GM12875 (cell line): ENCODE data around the gene ZNF618.
A peak's percentile ranks its signal among the peaks of the same experiment; 100 is the strongest.

Source experiments
- H3K4me3 ChIP-seq: one replicate; pipeline ENCODE4 v1.5.1; 2011; ENCODE audit warnings: low read depth, low read length, control low read depth
- TF ChIP-seq, protein P1 (sequence below): IDR thresholded peaks from 2 replicates; pipeline ENCODE4 v1.5.1; 2011; ENCODE audit warnings: low read depth, mild to moderate bottlenecking, control low read depth, inconsistent platforms, low read length, moderate library complexity, borderline replicate concordance; ENCODE audit not compliant: insufficient read depth

ZNF618 gene

DNA sequence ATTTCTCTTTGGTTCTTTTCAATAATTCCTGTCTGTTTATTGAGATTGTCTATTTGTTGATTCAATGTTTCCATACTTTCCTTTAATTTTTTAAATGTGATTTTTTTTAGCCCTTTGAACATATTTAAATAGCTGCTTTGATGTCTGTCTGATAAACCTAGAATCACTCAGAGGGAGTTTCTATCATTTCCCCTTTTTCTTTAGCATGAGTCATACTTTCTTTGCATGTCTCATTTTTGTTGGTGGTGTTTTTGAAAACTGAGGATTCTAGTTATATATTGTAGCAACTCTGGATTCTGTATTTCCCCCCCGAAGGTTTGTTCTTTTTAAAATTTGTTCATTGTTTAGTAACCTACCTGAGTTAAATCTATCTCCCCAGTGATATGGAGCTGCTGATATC lies 24.2 kb upstream of the ZNF618 start:
- H3K4me3 ChIP-seq: no peak overlapping the region
- TF ChIP-seq, protein P1, sequence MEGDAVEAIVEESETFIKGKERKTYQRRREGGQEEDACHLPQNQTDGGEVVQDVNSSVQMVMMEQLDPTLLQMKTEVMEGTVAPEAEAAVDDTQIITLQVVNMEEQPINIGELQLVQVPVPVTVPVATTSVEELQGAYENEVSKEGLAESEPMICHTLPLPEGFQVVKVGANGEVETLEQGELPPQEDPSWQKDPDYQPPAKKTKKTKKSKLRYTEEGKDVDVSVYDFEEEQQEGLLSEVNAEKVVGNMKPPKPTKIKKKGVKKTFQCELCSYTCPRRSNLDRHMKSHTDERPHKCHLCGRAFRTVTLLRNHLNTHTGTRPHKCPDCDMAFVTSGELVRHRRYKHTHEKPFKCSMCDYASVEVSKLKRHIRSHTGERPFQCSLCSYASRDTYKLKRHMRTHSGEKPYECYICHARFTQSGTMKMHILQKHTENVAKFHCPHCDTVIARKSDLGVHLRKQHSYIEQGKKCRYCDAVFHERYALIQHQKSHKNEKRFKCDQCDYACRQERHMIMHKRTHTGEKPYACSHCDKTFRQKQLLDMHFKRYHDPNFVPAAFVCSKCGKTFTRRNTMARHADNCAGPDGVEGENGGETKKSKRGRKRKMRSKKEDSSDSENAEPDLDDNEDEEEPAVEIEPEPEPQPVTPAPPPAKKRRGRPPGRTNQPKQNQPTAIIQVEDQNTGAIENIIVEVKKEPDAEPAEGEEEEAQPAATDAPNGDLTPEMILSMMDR: no peak

DNA sequence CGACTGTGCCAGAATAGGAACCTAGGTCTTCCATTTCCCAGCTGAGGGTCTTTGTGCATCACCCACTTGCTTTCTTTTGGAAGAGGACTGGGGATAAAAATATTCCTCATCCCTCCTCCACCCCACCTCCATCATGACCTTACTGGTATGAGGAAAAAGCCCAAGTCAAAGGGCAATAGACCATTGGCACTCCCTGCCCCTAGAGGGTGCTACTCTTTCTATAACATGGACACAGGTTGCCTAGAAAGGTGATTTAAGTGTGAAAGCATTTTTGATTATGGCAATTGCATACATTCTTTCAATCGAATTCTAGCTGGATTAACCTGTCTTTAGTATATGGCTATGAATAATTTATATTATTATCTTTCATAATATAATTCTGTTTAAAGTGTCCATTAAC lies 22.8 kb upstream of the ZNF618 start:
- no peak overlapping the region for H3K4me3 ChIP-seq
- TF ChIP-seq, protein P1: peak; percentile 45; the same call in 1 of the 2 replicates

DNA sequence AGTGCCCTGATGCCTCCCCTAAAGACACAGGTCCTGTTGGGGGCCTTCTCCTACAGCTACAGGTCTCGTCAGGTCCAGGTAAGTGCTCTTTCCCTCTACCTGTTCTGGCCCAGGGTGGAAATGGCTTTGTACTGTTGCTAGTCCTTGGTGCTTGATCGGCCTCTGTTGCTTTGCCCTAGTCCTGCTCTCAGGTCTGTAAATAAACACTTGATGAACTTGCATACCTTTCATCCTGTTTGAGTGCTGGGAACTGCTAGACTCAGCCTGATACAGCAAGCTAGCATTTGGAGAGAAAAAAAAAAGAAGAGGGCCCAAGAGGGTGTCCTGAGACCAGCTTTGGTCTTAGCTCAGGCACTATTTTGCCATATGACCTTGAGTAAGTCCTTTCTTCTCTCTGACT lies 21.8 kb upstream of the ZNF618 start:
- TF ChIP-seq, protein P1: no peak

DNA sequence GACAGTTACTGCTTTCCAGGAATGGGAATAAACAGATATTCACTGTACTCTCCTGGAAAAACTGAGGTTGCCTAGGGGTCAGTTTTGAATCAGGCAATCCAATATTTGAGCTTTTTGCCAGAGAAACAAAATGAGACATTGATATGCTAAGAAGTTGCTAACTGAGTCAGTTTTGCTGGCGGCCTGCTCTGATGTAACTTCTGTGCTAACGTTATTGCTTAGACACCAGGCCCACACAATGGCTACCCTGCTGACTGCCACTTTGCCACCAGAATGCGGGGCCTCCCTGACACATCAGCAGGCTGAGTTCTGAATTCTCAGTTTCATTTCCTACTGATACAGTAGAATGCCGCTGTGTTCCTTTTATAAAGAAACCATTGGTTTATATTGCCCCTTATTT lies 18.2 kb upstream of the ZNF618 start:
- H3K4me3 ChIP-seq: no peak overlapping the region
- TF ChIP-seq, protein P1: no peak

More for the DNA sequence above, 21.8 kb upstream of the ZNF618 start:
- no peak overlapping the region for H3K4me3 ChIP-seq

DNA sequence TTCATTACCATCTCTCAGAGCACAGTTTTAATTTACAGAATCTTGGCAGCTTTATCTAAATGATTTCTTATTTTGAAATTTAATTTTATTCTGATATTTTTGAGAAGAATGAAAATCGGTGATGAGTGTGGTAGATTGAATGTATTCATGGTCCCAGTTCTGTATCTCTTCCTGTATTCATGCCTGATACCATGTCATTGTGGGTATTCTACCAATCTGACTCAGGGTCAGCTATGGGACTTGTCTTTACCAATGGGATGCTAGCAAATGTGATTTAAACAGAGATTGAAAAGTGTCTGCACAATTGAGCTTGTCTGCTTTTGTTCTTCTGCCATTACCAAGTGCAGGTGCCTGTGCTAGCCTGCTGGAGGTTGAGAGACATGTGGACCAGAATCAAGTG lies 17.8 kb upstream of the ZNF618 start:
- TF ChIP-seq, protein P1: no peak

DNA sequence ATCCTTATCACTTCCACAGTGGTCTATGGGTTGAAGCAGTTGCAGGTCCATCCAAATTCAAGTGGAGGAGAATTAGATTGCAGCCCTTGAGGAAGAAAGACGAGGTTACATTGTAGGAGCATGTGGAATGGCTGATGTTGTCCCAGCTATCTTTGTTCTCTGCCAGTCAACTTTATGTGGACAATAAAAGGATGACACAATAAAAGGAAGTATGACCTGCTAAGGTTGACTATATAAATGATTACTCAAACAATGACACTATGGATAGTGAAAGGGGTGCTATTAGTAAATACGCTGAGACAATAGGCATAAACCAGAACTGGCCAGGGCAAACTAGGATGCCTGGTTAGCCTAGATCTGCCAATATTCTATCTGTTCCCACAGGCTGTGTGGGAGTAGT lies 12.8 kb upstream of the ZNF618 start:
- H3K4me3 ChIP-seq: no peak overlapping the region
- TF ChIP-seq, protein P1: no peak

More for the DNA sequence above, 17.8 kb upstream of the ZNF618 start:
- no peak overlapping the region for H3K4me3 ChIP-seq

DNA sequence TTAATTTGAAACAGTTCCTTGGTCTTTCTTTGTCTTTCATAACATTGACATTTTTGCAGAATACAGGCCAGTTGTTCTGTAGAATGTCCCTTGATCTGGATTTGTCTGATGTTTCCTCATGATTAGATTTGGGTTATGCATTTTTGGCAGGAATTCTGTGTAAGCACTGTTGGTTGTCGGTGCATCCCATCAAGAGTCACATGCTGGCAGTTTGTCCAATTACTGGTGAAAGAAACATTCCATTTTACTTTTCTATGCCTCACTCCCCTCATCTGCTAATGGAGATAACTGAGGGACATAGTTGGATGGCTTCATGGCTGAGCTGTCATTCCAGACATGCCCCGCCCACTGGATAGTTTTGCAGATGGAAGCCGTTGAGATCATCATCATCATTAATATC lies 7.6 kb upstream of the ZNF618 start:
- H3K4me3 ChIP-seq: no peak overlapping the region
- TF ChIP-seq, protein P1: no peak
